Neural cell (in vitro differentiated cells): ENCODE data around the gene ZNF362. TPM values are rescaled to one million over a fixed set of nuclear protein-coding genes. Genes with fewer than 3 reads are reported as not detected.

Source experiments
- H2AFZ ChIP-seq: fragments of 200-600, 300-800 bp; sonication (generic), shearing (Covaris generic); 2 replicates; pipeline ENCODE4 v1.6.0; 2014; ENCODE audit warnings: low read depth, mild to moderate bottlenecking, antibody characterized with exemption, low read length, moderate library complexity
- H3F3A ChIP-seq: fragments of 200-600 bp; shearing (Covaris generic); 2 replicates; pipeline ENCODE4 v1.6.1; 2016; ENCODE audit warnings: mild to moderate bottlenecking, moderate library complexity, mixed read lengths, antibody characterized with exemption, low read length; ENCODE audit not compliant: insufficient read depth, poor library complexity, severe bottlenecking
- H3K27ac ChIP-seq: fragments of 200-600, 300-800 bp; sonication (generic), shearing (Covaris generic); 2 replicates; pipeline ENCODE4 v1.5.1; 2014; ENCODE audit warnings: mild to moderate bottlenecking, low read length, moderate library complexity
- H3K27me3 ChIP-seq: fragments of 300-800, 200-600 bp; sonication (generic), shearing (Covaris generic); 2 replicates; pipeline ENCODE4 v1.6.0; 2014; ENCODE audit warnings: mild to moderate bottlenecking, low read depth, low read length, moderate library complexity; ENCODE audit not compliant: insufficient read depth
- H3K36me3 ChIP-seq: fragments of 300-800, 200-600 bp; sonication (generic), shearing (Covaris generic); 2 replicates; pipeline ENCODE4 v1.5.1; 2014; ENCODE audit warnings: mild to moderate bottlenecking, antibody characterized with exemption, low read length, moderate library complexity; ENCODE audit not compliant: insufficient read depth
- H3K4me2 ChIP-seq: fragments of 300-800, 200-600 bp; sonication (generic), shearing (Covaris generic); 2 replicates; pipeline ENCODE4 v1.6.0; 2014; ENCODE audit warnings: mild to moderate bottlenecking, low read length
- H3K4me3 ChIP-seq: fragments of 300-800, 200-600 bp; sonication (generic), shearing (Covaris generic); 2 replicates; pipeline ENCODE4 v1.5.1; 2014; ENCODE audit warnings: mild to moderate bottlenecking, low read length, moderate library complexity
- H3K79me2 ChIP-seq: fragments of 200-600 bp; shearing (Covaris generic); replicated peaks from 2 replicates; pipeline ENCODE4 v1.6.0; 2014; ENCODE audit warnings: mild to moderate bottlenecking, low read length, moderate library complexity; ENCODE audit not compliant: insufficient read depth
- H3K9ac ChIP-seq: fragments of 300-800, 200-600 bp; sonication (generic), shearing (Covaris generic); 2 replicates; pipeline ENCODE4 v1.6.1; 2016; ENCODE audit warnings: mild to moderate bottlenecking, low read length, mixed read lengths
- H3K9me2 ChIP-seq: fragments of 200-600 bp; shearing (Covaris generic); 2 replicates; pipeline ENCODE4 v1.6.1; 2016; ENCODE audit warnings: mild to moderate bottlenecking, low read length, mixed read lengths; ENCODE audit not compliant: insufficient read depth
- H3K9me3 ChIP-seq: fragments of 200-600, 300-800 bp; sonication (generic), shearing (Covaris generic); 2 replicates; pipeline ENCODE4 v1.6.1; 2016; ENCODE audit warnings: mild to moderate bottlenecking, mixed run types, low read length, moderate library complexity, mixed read lengths
- H4K20me1 ChIP-seq: fragments of 200-600 bp; shearing (Covaris generic); 2 replicates; pipeline ENCODE4 v1.6.1; 2016; ENCODE audit warnings: mild to moderate bottlenecking, mixed run types; ENCODE audit not compliant: insufficient read depth
- CTCF ChIP-seq: fragments of 450-650 bp; IDR thresholded peaks from 2 replicates; pipeline ENCODE4 v1.5.1; 2014; ENCODE audit warnings: antibody characterized with exemption, mild to moderate bottlenecking, moderate library complexity; ENCODE audit not compliant: poor library complexity, severe bottlenecking
- EP300 ChIP-seq: fragments of 450-650 bp; conservative IDR thresholded peaks from 2 replicates; pipeline ENCODE4 v1.6.1; 2014; ENCODE audit warnings: antibody characterized with exemption, mild to moderate bottlenecking, moderate library complexity; ENCODE audit not compliant: poor library complexity, severe bottlenecking
- EZH2 ChIP-seq: fragments of 200-600, 300-800 bp; shearing (Covaris generic), sonication (generic); IDR thresholded peaks from 2 replicates; pipeline ENCODE4 v1.6.1; 2014; ENCODE audit warnings: antibody characterized with exemption, low read length, borderline replicate concordance, mild to moderate bottlenecking; ENCODE audit not compliant: insufficient read depth, poor library complexity, severe bottlenecking
- MXI1 ChIP-seq: fragments of 450-650 bp; conservative IDR thresholded peaks from 2 replicates; pipeline ENCODE4 v1.6.1; 2014; ENCODE audit warnings: antibody characterized with exemption, mild to moderate bottlenecking; ENCODE audit not compliant: poor library complexity, severe bottlenecking
- POLR2AphosphoS5 ChIP-seq: IDR thresholded peaks from 2 replicates; pipeline ENCODE4 v1.6.1; 2012
- RAD21 ChIP-seq: fragments of 450-650 bp; conservative IDR thresholded peaks from 2 replicates; pipeline ENCODE4 v1.6.1; 2014; ENCODE audit warnings: antibody characterized with exemption, mild to moderate bottlenecking, moderate library complexity
- REST ChIP-seq: IDR thresholded peaks from 2 replicates; pipeline ENCODE4 v1.6.1; 2012; ENCODE audit warnings: borderline replicate concordance
- SMC3 ChIP-seq: fragments of 450-650 bp; conservative IDR thresholded peaks from 2 replicates; pipeline ENCODE4 v1.6.1; 2014; ENCODE audit warnings: antibody characterized with exemption, mild to moderate bottlenecking, moderate library complexity; ENCODE audit not compliant: poor library complexity
- TAF1 ChIP-seq: IDR thresholded peaks from 2 replicates; pipeline ENCODE4 v1.6.1; 2012; ENCODE audit warnings: low read depth
- polyA plus RNA-seq: library from polyadenylated mRNA; depleted of rRNA; stranded (reverse); fragments of >200 nt; gene quantifications from 2 replicates; pipeline ENCODE4 v1.2.3, GENCODE V29; 2014

Gene ZNF362
- polyA plus RNA-seq, 1 donor from 2014 or later: 17.6 TPM

DNA sequence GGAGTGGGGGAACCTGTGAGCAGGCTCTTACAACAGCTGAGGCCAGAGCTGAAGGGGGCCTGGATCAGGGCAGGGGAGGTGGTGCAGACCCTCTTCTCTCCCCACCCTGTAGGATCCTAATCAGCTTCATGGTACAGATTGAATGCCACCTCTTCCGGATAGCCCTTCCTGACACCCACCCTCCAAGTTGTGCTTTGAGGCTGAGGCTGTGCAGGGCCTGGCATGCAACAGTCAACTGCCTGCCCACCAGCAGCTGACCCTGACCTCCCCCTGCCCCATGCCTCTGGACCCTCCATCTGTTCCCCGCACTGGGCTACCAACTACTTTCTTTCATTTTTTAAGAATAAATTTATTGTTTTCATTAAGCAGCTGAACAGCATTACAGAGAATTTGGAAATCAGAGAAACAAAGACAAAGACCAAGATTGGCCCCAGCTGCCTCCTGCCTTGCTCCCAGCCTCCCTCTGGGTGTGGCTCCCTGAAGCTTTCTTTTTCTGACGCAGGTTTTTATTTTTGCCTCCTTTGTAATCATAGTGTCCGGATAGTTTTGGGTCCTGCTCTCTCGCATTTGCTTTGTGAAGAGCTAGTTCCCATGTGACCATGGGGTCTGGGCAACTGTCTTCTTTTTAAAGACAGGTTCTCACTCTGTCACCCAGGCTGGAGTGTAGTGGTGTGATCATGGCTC, 12.8 kb downstream of the ZNF362 start:
- Histone ChIP-seq H4K20me1 (no peaks in the 10 kb centered on the region), H3K27me3 (no peaks in the 10 kb centered on the region), H3K27ac (no peak overlapping the region), H3K9ac (no peak overlapping the region), H3K4me3 (no peak overlapping the region), H3K4me2 (no peak overlapping the region), H3K36me3 (peaks cover 4% of the 10 kb centered on the region), H3K79me2 (peaks cover 37% of the 10 kb centered on the region), H3K9me2 (no peaks in the 10 kb centered on the region), H3F3A (no peaks in the 10 kb centered on the region), H3K9me3 (no peaks in the 10 kb centered on the region), H2AFZ (no peak overlapping the region)
- TF ChIP-seq EP300: no peak
- no peak for TF ChIP-seq POLR2AphosphoS5
- TF ChIP-seq REST: no peak
- no peak for TF ChIP-seq TAF1
- no peak for TF ChIP-seq RAD21
- TF ChIP-seq SMC3: no peak
- TF ChIP-seq CTCF: no peak
- no peak for TF ChIP-seq EZH2
- no peak for TF ChIP-seq MXI1

DNA sequence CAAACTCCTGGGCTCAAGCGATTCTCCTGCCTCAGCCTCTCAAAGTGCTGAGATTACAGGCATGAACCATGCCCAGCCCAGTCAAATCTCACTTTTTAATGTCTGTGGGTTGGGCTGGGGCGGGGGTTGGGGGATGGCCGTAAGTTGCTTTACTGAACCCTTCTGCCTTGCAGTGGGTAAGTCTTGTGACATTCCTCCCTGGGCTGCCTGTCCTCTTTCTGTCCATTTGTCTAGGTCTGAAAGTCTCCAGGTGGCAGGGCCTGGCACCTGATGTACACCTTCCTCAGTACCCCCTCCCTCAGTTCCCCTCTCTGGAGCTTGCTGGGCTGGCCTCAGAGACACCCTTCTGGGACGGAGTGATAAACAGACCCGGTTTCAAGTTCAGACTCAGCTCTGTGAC, 13.3 kb downstream of the ZNF362 start:
- H3K27ac ChIP-seq: no peak overlapping the region
- H3K4me3 ChIP-seq: no peak overlapping the region
- H4K20me1 ChIP-seq: no peaks in the 10 kb centered on the region
- H3K9me2 ChIP-seq: no peaks in the 10 kb centered on the region
- H3K9ac ChIP-seq: no peak overlapping the region
- H3K27me3 ChIP-seq: no peaks in the 10 kb centered on the region
- no peak overlapping the region for H3K4me2 ChIP-seq
- no peaks in the 10 kb centered on the region for H3K9me3 ChIP-seq
- TF ChIP-seq REST (no peak), TAF1 (no peak), SMC3 (no peak), RAD21 (no peak), EP300 (no peak), POLR2AphosphoS5 (no peak), EZH2 (no peak), MXI1 (no peak), CTCF (no peak)
- H3F3A ChIP-seq: no peaks in the 10 kb centered on the region
- H2AFZ ChIP-seq: no peak overlapping the region
- peaks cover 32% of the 10 kb centered on the region for H3K79me2 ChIP-seq
- H3K36me3 ChIP-seq: peaks cover 4% of the 10 kb centered on the region
